T-helper 1 cell (primary cell): ENCODE results near the gene DDX19B.
"Not testable (repeated sequence)": the region's sequence is repeated elsewhere in the genome, so short reads cannot be mapped to it uniquely, and the experiment has no call there.

Experiments used
- DNase-seq, 5 donors: peaks; one replicate each; pipeline ENCODE4 v3.0.0-alpha.2; 2012 to 2020
- total RNA-seq, 4 donors: gene quantifications; one replicate each; lab custom pipeline; 2026; lab: John Stamatoyannopoulos, UW

The DDX19B gene
- 14.6 to 19.5 (median 16.9) reads per million in 4 donors for total RNA-seq

DNA sequence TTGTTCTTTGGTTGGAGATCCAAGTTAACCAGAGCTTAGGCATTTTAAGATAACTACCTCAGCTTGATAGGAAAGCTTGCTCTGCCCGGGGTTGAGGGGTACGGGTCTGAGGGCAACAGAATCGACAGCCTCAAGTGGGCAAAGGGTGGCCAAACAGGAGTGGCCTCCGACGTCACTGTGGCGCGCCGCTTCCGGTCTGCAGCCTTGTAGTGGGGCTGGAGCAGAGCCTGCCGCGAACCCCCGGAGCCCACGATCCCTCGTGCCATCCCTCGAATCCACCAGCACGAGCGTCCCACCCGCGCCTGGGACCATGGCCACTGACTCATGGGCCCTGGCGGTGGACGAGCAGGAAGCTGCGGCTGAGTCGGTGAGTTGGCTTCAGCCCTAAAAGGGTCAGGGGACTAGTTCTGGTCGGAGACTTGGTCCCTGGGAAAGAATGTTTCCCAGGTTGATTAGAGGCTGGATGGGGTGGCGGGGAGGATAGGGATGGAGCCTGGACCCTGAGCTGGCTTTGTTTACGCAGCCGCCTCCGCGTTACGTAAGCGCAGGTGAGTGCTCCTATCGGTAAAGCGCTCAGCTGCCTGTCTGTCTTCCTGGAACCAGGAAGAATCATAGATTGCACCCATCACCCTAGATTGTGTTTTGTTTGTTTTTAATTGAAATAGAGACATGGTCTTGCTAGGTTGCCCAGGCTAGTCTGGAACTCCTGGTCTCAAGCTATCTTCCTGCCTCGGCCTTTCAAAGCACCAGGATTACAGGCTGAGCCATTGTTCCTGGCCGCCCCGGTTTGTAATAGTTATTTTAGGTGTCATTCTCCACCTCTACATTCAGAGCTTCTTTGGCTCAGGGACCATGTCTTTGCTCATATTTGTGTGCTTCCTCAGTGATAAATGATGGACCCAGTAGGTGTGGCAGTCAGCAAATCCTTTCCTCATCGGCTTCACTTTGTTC, at the start of gene DDX19B:
Gene DDX19B (plus strand): TSS at position 199 of the 951 bp plus-strand sequence. CDS start 112 bp downstream, at position 311.
- peak; percentile 17 to 79 (median 37) for DNase-seq

DNA sequence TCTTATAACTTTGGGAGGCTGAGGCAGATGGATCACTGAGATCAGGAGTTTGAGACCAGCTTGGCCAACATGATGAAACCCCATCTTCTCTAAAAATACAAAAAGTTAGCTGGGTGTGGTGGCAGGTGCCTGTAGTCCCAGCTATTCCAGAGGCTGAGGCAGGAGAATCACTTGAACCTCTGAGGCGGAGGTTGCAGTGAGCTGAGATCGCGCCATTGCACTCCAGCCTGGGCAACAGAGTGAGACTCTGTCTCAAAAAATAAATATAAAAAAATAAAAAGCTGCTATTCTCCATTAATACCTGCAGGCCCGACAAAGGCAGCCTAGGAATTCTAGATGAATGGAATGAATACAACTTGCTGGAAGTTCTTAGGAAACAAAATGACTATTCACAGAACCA, 49.3 kb upstream of the DDX19B start:
- DNase-seq, result not testable (repeated sequence)

DNA sequence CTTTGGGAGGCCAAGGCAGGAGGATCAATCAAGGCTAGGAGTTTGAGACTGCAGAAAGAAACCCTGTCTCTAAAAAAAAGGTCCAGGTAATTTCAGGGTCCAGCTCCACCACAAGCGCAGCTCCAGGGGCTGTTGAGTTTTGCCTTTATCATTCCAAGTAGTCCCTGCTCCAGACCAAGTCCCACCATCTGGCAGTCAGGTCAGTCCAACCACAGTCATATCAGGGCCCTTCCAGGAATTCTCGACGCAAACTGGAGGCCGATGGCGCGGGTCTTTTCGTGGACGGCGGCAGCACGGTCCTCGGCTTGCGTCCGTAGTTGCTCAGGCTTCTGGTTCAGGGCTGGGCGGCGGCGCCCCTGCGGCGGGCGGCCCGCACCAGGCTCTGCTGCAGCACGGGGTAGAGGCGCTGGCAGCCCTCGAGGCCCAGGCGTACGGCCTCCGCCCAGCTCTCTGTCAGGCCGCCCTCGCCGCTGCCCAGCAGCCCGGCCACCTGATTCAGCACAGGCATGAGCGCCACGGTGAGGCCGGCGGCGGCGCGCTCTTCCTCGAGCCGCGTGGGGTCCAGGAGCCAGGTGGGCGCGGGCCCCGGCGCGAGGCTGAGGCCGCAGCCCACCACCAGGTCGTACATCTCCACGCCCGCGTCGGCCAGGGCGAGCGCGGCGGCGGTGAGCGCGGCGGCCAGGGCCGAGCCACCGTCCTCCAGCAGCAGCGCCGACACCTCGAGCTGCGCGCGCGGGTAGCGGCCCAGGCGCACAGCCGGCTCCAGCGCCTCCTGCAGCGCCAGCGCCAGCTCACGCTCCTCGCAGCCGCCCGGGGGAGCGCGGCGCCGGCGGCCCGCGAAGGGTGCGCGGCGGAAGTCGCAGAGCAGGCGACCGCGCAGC, 48.0 kb upstream of the DDX19B start:
- DNase-seq, result peak in 3 of 5 donors; percentile 24 to 36 (median 30)

DNA sequence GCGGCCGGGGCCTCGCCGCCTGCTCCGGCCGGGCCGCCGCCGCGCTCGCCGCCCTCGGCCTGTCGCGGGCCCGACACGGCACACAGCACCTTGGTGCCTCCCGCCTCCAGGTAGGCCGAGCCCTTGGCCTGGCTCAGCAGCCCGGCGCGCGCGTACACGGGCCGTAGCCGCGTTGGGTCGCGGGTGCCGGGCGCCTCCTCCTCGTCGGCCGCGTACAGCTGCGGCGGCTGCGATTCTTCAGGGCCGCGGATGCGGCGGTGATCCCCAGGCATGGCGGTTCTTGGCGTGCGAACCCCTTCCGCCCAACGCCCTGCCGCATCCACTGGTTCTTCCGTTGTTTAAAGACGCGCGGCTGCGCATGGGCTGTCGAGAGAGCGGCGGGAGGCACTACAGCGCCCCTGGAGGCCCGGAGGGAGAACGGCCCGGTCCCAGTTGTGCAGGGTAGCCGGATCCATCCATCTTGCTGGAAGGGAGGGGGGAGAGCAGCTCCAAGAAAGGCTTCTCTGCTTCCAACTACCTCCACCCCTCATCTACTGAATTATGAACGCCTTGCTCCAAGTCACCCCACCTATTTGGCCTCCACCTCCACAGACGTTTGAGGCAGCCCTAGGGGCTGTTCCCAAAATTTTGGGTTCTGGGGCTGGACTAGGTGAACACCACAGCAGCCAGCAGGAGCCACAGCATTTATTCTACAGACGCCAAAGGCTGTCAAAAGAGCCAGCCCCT, 47.2 kb upstream of the DDX19B start, which contains the start of gene EXOSC6:
Gene EXOSC6 (minus strand): TSS at position 312 of the 726 bp plus-strand sequence. CDS start 40 bp downstream, at position 272.
- DNase-seq, result peak; percentile 83 to 95 (median 89)

DNA sequence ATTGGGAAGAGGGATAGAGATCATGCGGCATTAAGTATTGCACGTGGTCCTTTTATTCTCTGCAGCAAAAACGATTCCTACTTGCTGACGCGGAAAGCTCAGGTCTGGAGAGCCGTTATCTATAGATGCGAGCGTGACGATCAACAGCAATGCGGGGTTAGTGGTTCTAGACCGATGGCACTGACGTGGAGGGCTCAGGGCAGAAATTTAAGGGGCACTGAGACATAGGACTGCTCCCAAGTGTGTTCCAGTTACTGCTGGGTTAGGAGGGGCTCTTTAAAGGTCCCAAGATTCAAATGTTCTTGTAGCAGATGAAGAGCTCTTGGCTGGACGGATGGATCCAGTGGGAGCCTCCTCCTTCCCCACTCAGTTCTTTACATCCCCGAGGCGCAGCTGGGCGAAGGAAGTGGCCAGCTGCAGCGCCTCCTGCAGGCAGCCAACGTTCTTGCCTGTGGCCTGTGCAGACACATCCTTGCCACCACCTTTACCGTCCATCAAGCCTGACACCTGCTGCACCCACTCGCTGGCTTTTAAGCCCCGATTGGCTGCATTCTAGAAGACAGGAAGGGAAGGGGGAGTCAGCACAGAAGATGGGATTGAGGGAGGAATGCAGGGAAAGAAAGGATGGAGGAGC, 46.5 kb upstream of the DDX19B start:
- no peak for DNase-seq

DNA sequence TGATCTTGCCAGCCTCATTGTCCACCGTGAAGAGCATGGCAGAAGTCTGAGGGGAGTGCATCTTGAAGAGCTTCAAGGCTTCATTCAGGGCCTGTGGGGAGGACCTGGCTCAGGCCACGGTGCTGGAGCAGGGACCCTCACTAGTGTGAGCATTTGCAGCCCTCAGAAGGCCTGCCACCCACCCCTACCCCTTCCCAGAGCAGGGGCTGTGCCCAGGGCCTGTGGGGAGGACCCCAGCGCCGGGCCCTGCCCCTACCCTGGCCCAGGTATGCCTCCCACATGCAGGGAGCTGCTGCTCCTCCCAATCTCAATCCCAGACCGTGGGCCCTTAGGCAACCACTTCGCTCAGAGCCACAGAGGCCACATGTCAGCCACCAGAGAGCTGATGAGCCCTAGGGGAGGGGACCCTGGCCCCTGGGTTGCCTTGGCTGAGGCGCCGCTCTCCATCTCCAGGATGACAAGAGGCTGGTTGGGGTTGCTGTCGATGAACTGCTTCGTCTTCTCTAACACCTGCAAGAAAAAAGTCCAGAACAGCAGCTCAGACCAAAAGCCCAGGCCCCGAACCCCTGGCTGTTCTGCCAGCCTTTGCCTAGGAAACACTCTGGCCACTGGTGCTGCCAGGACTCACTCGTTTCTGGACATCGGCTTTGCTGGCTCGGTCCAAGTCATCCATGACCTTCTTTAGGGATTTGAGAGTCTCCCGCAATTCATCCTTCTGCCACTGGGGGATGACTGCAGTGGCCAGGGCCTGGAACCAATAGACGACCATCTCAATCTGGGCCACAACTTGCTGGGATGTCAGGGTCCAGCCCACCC, 45.5 kb upstream of the DDX19B start:
- peak in 1 of 5 donors; percentile 24 for DNase-seq

DNA sequence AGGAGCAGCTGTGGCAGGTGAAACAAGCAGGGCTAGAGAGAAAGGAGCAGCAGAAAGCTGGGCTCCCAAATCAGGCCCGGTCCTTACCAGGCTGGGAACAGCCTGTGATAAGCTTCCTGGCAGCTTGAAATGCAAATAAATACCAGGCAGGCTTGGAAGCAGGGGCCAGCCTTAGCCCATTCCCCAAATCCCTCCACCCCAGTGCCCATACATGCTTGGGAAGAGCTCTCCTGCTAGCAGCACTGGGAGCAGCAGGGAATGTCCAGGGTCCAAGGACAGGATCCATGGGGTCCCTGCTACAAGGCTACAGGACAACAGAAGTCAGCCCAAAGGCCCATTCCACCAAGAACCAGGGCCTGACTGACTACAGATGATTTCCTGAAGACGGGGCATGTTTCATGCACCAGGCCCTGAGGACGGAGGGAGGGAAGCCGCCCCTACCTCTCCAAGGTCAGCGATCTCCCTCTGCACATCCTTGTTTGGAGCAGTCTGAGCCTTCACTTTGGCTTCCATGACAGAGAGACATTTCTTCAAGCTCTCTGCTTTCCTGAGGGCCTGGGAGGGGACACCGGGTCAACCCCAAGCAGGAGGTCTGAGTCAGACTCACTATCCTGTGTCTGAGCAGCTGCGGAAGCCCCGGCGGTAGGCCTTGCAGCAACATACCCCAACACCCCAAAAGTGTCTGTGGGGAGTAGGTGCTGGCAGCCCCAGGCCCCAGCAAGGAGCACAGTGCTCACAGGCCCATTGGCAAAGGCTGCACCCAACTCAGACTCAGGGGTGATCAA, 44.6 kb upstream of the DDX19B start:
- DNase-seq, result no peak

DNA sequence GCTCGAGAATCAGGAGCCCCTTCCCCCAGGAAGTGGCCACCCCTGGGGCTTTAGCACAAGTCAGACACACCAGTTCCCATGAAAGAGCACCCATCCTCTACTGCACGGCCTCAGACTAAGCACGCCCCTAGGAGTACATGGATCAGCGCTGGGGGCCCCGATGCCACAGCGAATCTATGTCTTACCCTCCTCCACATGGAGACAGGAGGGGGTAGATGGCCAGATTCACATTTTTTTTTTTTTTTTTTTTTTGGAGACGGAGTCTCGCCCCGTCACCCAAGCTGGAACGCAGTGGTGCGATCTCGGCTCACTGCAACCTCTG, 44.1 kb upstream of the DDX19B start:
- no peak for DNase-seq

DNA sequence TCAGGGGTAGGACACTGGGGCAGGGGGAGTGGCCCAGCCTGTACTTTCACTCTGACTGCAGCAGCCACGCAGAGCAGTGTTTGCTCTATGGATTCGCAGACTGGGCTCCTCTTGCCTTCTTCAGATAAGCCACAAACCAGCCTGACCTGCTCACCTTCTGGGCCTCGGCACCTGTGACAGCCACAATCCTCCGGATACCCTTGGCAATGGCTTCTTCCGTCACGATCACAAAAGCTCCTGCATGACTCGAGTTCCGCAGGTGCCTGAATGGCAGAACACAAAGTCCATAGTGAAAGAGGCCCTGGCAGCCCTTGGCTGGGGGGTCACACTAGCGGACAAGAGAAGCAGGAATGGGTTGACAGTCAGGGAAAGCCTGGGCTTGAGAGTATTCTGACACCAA, 43.4 kb upstream of the DDX19B start:
- no peak for DNase-seq

DNA sequence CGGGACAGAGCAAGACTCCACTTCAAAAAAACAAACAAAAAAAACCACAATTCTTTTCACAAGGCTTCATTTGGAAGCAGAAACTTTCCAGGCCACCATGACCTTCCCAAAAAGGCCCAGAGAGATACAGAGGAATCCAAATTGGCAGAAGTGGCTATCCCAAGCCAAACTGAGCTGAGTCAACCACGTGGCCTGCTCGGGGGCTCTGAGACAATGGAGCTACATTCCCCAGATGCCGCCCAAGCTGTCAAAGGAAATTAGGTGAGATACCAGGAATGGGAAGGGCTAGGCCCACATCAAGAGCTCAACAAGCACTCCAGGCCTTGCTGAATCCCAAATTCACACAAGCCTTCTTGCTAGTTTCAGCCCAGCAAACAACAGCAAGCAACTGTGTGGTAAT, 41.6 kb upstream of the DDX19B start:
- DNase-seq, result no peak

DNA sequence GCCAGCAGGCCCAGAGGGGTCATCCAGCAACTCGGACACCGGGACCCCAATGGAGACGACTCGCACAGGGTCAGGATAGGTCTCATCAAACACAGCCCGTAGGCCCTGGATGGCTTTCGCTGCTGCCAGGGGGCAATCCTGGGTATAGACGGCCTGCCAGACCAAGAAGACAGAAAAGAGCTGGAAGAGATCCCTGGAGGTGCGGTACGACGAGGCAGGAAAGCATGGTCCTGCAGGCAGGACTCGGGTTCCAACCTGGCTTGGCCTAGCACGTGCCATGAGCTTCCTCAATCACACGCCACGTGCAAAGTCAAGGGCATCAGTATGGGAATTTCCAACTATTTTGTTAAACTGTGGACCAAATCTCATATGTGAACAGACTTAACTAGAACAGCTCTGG, 40.9 kb upstream of the DDX19B start:
- DNase-seq, result no peak

DNA sequence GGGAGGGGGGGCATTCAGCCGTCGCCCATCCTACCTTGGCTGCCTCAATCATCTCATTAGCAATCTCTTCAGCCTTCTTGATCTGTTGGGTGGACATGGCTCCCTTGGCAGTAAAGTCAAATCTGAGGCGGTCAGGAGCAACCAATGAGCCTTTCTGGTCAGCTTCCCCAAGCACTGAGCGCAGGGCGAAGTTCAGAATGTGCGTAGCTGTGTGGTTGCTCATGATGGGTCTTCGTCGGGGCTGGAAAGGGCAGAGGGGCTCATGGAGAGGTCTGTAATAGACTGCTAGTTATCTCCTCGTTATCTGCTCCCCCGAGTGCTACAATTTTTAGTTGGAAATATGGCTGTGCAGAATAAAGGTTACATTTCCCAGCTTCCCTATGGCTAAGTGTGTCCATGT, 40.0 kb upstream of the DDX19B start:
- no peak for DNase-seq

DNA sequence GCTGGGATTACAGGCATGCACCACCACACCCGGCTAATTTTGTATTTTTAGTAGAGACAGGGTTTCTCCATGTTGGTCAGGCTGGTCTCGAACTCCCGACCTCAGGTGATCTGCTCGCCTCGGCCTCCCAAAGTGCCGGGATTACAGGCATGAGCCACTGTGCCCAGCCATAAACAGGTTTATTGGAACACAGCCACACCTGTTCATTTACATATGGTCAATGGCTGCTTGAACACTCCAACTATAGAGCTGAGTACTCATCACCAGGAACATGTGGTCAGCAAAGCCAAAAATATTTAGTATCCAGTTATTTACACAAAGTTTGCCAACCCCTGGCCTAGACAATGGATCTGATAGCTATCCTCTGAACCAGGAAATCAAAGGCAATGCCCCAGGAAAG, 39.1 kb upstream of the DDX19B start:
- DNase-seq, result not testable (repeated sequence)

DNA sequence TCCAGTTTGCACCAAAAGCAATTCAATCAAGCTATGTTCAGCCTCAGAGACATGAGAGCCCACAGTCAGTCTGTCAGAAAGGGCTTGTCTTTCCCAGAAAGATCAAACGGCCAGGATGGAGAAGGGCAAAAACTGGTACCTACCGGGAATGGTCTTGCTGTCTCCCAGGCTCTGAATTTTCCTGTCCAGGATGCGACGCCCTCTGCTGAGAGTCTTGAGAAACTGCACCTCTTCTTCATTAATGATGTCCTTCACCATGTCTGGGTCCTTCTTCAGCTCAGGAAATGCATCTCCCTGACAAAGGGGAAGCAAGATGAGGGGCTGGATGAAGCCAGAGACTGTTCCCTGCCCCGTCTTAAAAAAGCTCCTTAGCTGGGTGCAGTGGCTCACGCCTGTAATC, 31.5 kb upstream of the DDX19B start:
- DNase-seq, result no peak

DNA sequence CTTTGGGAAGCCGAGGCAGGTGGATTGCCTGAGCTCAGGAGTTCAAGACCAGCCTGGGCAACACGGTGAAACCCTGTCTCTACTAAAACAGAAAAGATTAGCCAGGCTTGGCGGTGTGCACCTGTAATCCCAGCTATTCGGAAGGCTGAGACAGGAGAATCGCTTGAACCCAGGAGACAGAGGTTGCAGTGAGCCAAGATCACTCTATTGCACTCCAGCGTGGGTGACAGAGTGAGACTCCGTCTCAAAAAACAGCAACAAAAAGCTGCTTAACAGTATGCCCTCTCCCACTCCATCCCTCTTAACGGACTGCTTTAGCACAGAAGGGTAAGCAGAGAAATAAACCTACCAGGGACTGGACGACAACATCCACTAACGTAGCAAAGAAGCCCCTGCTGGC, 31.1 kb upstream of the DDX19B start:
- DNase-seq, result not testable (repeated sequence)

DNA sequence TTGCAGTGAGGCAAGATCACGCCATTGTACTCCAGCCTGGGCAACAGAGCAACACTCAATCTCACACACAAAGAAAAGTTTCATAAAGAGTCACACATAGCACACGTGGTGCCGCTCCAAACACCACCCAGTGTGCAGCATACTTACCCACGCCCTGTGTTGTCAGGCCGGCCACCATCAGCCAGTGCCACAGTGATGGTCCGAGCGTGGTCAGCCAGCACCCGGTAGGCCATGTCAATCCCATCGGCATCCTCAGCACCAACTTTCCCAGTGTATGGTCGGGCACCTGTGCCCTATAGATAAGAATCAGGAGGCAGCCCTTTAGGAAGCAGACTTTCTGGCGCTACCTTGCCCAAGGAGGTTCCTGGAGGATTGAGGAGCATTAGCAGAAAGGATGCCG, 29.5 kb upstream of the DDX19B start:
- no peak for DNase-seq

DNA sequence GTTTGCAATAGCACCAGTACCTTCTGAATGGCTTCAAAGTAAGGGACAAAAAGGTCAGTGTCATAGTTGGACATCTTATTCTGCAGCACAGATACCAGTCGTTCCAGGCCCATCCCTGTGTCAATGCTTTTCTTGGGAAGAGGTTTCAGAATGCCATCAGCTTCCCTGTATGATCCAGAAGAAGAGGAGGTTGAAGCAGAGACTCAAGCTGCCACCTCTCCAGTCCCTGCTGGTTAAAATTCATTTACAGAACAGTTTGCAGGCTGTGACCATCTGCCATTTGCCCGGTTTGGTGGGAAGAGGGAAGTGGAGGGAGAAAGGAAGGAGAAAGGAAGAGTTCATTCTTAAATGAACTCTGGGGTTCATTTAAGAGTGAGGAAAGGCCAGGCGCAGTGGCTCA, 28.8 kb upstream of the DDX19B start:
- no peak for DNase-seq

DNA sequence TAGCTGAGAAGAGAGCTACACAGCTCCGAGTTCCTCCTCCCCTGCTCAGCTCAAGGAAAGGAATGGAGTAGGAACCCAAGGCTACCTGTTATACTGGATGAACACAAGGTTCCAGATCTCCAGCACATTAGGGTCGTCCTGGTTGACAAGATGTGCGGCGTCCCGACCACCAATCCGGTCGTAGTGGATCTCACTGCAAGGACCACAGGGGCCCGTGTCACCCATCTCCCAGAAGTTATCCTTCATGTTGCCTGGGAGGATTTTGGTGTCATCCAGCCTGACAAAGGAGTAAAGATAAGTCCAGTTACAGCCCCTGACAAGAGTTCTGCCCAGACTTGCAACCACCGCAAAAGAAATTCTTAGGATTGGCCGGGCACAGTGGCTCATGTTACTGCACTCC, 27.3 kb upstream of the DDX19B start:
- DNase-seq, result no peak

DNA sequence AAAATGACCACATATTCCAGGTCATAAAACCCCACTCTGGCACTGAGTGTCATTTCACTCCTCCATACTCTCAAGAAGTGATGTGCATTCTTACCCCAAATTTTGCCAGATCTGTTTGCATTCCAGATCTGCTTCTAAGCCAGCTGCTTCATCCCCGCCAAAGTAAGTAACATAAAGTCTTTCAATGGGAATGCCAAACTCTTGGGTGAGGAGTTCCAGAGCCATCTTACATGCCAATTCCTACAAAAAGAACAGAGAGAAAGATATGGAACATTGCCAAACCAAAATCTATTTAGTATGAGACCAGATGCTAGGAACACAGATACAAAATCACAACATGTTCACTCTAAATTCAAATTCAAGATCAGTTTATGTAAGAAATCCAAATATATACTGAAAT, 22.6 kb upstream of the DDX19B start:
- no peak for DNase-seq

DNA sequence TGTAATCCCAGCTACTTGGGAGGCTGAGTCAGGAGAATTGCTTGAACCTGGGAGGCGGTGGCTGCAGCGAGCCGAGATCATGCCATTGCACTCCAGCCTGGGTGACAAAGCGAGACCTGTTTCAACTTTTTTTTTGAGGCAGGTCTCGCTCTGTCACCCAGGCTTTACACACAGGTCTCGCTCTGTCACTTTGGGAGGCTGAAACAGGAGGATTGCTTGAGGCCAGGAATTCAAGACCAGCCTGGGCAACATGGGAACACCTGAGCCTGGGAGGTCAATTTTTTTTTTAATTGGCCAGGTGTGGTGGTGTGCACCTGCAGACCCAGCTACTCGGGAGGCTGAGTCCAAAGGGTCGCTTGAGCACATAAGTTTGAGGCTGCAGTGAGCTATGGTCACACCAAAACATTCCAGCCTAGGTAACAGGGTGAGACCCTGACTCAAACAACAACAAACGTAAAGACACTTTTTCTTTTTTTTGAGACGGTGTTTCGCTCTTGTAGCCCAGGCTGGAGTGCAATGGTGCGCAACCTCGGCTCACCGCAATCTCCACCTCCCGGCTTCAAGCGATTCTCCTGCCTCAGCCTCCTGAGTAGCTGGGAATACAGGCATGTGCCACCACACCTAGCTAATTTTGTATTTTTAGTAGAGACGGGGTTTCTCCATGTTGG, 11.5 kb upstream of the DDX19B start:
- DNase-seq, result not testable (repeated sequence)
